Measurements from ENCODE around the gene CSF2.
A peak's percentile ranks its signal among the peaks of the same experiment; 100 is the strongest.
"Not testable (repeated sequence)": the region's sequence is repeated elsewhere in the genome, so short reads cannot be mapped to it uniquely, and the experiment has no call there.

CSF2 gene

GRCh38 chr5:132110930-132111329 is 37.3 kb downstream of the CSF2 start:
- H3K27ac Mint-ChIP-seq = peak overlapping the region; percentile 80
- no peaks in the 10 kb centered on the region for H3K27me3 Mint-ChIP-seq
- H3K9me3 Mint-ChIP-seq = peaks cover 17% of the 10 kb centered on the region
- ATAC-seq = peak; percentile 65
- H3K4me3 Mint-ChIP-seq = peak overlapping the region; percentile 68
- peak; percentile 54 for DNase-seq
- peaks cover 35% of the 10 kb centered on the region for H3K36me3 Mint-ChIP-seq (ENCODE audit: low read depth)
- peaks cover 85% of the 10 kb centered on the region for H3K4me1 Mint-ChIP-seq

- Mint-ChIP-seq H3K4me1 (peaks cover 92% of the 10 kb centered on the region), H3K4me3 (peak overlapping the region; percentile 68), H3K36me3 (ENCODE audit: low read depth) (peaks cover 35% of the 10 kb centered on the region), H3K9me3 (peaks cover 17% of the 10 kb centered on the region), H3K27ac (peak overlapping the region; percentile 80), H3K27me3 (no peaks in the 10 kb centered on the region)
- DNase-seq (no peak), ATAC-seq (no peak)
Observed at GRCh38 chr5:132112111-132112510, 38.5 kb downstream of the CSF2 start.

- peaks cover 29% of the 10 kb centered on the region for H3K36me3 Mint-ChIP-seq (ENCODE audit: low read depth)
- H3K4me3 Mint-ChIP-seq = peak overlapping the region; percentile 18
- H3K4me1 Mint-ChIP-seq = peaks cover 77% of the 10 kb centered on the region
- no peaks in the 10 kb centered on the region for H3K27me3 Mint-ChIP-seq
- H3K9me3 Mint-ChIP-seq = peaks cover 12% of the 10 kb centered on the region
- H3K27ac Mint-ChIP-seq = peak overlapping the region; percentile 88
- DNase-seq (no peak), ATAC-seq (peak; percentile 66)
Observed at GRCh38 chr5:132114150-132115121, 40.8 kb downstream of the CSF2 start.

GRCh38 chr5:132115375-132115774 is 41.8 kb downstream of the CSF2 start:
- DNase-seq (no peak), ATAC-seq (peak; percentile 53)
- peaks cover 12% of the 10 kb centered on the region for H3K9me3 Mint-ChIP-seq
- H3K27me3 Mint-ChIP-seq = no peaks in the 10 kb centered on the region
- peak overlapping the region; percentile 88 for H3K27ac Mint-ChIP-seq
- H3K4me3 Mint-ChIP-seq = peak overlapping the region; percentile 30
- peaks cover 69% of the 10 kb centered on the region for H3K4me1 Mint-ChIP-seq
- peaks cover 29% of the 10 kb centered on the region for H3K36me3 Mint-ChIP-seq (ENCODE audit: low read depth)

GRCh38 chr5:132116072-132116471 is 42.5 kb downstream of the CSF2 start:
- DNase-seq (no peak), ATAC-seq (no peak)
- H3K4me3 Mint-ChIP-seq = no peak overlapping the region
- peak overlapping the region; percentile 88 for H3K27ac Mint-ChIP-seq
- H3K4me1 Mint-ChIP-seq = peaks cover 62% of the 10 kb centered on the region
- H3K36me3 Mint-ChIP-seq (ENCODE audit: low read depth) = peaks cover 29% of the 10 kb centered on the region
- peaks cover 3% of the 10 kb centered on the region for H3K27me3 Mint-ChIP-seq
- H3K9me3 Mint-ChIP-seq = peaks cover 12% of the 10 kb centered on the region

GRCh38 chr5:132116909-132117489 is 43.4 kb downstream of the CSF2 start:
- not testable (repeated sequence) for ATAC-seq, DNase-seq, H3K4me3 Mint-ChIP-seq, H3K27ac Mint-ChIP-seq, H3K27me3 Mint-ChIP-seq
- H3K36me3 Mint-ChIP-seq (ENCODE audit: low read depth) = peaks cover 27% of the 10 kb centered on the region
- peaks cover 12% of the 10 kb centered on the region for H3K9me3 Mint-ChIP-seq
- peaks cover 52% of the 10 kb centered on the region for H3K4me1 Mint-ChIP-seq

- H3K27me3 Mint-ChIP-seq = peaks cover 11% of the 10 kb centered on the region
- H3K4me3 Mint-ChIP-seq; H3K27ac Mint-ChIP-seq; H3K36me3 Mint-ChIP-seq (ENCODE audit: low read depth); ATAC-seq; DNase-seq: not testable (repeated sequence)
- peaks cover 29% of the 10 kb centered on the region for H3K4me1 Mint-ChIP-seq
- peaks cover 14% of the 10 kb centered on the region for H3K9me3 Mint-ChIP-seq
Observed at GRCh38 chr5:132120717-132121116, 47.1 kb downstream of the CSF2 start.

GRCh38 chr5:132122971-132123370 is 49.4 kb downstream of the CSF2 start:
- H3K27me3 Mint-ChIP-seq = peaks cover 19% of the 10 kb centered on the region
- DNase-seq, H3K4me3 Mint-ChIP-seq, H3K27ac Mint-ChIP-seq, ATAC-seq: not testable (repeated sequence)
- H3K36me3 Mint-ChIP-seq (ENCODE audit: low read depth) = peaks cover 12% of the 10 kb centered on the region
- peaks cover 28% of the 10 kb centered on the region for H3K4me1 Mint-ChIP-seq
- peaks cover 23% of the 10 kb centered on the region for H3K9me3 Mint-ChIP-seq

GRCh38 chr5:132123578-132123977 is 50.0 kb downstream of the CSF2 start:
- peak overlapping the region; percentile 43 for H3K27ac Mint-ChIP-seq
- not testable (repeated sequence) for DNase-seq, ATAC-seq, H3K4me3 Mint-ChIP-seq
- H3K27me3 Mint-ChIP-seq = peaks cover 22% of the 10 kb centered on the region
- peaks cover 29% of the 10 kb centered on the region for H3K4me1 Mint-ChIP-seq
- peaks cover 29% of the 10 kb centered on the region for H3K9me3 Mint-ChIP-seq
- H3K36me3 Mint-ChIP-seq (ENCODE audit: low read depth) = peaks cover 14% of the 10 kb centered on the region

Data from activated naive CD8-positive, alpha-beta T cell treated with anti-CD3 and anti-CD28 coated beads, Interleukin-2, amount 50 U/mL, for 24 hours (primary cell).